Activated effector memory CD4-positive, alpha-beta T cell treated with anti-CD3 and anti-CD28 coated beads, Interleukin-2, amount 50 U/mL, for 16 hours (primary cell): ENCODE results near the gene BCL7C.
"Not testable (repeated sequence)": the region's sequence is repeated elsewhere in the genome, so short reads cannot be mapped to it uniquely, and the experiment has no call there.

Experiments used
- DNase-seq: peaks from one replicate; pipeline ENCODE4 v3.0.0-alpha.2; 2020

The BCL7C gene

GRCh38 chr16:30860729-30861128, 33.1 kb downstream of the BCL7C start:
- DNase-seq: not testable (repeated sequence)

GRCh38 chr16:30858829-30859423, 35.0 kb downstream of the BCL7C start:
- DNase-seq: no peak

- DNase-seq: no peak
Measured at GRCh38 chr16:30858111-30858495, 35.8 kb downstream of the BCL7C start.

GRCh38 chr16:30853758-30854157, 40.1 kb downstream of the BCL7C start:
- no peak for DNase-seq

GRCh38 chr16:30850246-30850645, 43.6 kb downstream of the BCL7C start:
- DNase-seq: no peak

GRCh38 chr16:30846649-30847402, 47.1 kb downstream of the BCL7C start:
- no peak for DNase-seq

DNA sequence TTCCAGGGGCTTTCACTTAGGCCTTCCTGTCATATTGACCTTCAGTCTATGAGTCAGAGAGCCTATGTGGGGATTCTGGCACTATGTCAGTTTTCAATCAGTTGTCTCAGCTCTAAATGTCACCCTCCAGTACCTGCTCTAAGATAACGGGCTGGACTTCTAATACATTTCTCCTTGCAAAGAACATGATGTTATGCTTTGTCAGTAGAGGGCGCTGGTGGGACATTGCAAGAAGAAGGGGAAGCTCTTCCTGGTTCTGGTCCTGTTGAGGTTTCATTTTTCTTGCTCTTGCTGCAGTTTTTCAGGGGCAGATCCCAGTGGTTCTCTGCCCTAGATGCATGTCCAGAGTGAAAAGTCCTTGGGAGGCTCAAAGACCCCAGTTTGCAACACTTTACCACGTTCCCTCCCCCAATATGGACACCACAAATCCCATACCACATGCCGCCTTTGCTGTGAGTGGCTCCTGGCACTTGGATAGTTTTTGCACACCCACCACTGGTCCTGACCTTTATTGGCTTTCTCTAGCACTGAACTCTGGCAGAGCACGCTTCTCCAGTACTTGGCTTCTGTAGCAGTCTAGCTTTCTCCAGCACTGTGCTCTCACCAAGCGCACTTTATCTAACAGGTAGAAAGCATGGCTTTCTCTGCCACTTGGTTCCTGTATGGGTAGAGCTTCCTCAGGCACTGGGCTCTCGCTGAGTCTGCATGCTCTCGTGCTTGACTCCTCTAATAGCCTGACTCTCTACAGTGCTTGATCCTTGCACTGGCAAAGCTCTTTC, 49.0 kb downstream of the BCL7C start:
- peak; percentile 83 for DNase-seq

DNA sequence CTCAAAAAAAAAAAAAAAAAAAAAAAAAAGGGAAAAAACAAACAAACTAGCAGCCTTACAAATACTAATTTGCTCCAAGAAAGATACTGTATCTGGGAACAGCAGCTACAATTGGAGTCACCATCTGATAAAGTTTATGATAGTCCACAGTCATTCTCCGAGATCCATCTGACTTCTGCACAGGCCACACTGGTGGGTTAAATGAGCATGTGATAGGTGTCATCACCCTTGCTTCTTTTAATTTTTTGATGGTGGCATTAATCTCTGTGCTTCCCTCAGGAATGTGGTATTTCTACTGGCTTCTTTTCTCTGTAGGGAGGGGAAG, 49.6 kb downstream of the BCL7C start:
- DNase-seq: no peak

DNA sequence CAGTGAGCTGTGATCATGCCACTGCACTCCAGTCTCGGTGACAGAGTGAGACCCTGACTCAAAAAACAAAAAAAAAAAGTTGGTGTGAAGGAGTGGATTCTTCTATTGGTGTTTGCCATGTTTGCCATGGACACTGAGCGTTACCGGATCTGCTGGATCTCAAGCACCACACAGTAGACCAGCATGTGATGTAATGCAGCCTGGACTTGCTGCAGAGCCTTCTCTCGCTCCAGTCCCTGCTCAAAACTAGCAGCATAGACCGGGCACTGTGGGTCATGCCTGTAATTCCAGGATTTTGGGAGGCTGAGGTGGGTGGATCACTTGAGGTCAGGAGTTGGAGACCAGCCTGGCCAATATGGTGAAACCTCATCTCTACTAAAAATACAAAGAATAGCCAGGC, 50.4 kb downstream of the BCL7C start:
- no peak for DNase-seq

DNA sequence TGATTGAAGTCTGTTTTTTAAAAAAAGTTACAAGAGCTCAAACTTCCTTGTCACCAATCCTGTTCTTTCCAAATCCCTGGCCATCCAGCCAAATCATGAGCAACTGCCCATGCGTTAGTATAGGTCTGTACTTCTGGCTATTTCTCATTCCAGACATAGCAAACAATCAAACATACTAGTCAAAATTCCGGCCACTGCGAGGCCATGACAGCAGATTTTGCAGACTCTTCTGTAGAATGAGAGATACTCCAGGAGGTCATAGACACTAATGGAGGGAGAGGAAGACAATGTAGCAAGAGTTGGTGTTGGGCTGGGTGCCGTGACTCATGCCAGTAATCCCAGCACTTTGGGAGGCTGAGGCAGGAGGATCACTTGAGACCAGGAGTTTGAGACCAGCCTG, 50.9 kb downstream of the BCL7C start:
- no peak for DNase-seq

DNA sequence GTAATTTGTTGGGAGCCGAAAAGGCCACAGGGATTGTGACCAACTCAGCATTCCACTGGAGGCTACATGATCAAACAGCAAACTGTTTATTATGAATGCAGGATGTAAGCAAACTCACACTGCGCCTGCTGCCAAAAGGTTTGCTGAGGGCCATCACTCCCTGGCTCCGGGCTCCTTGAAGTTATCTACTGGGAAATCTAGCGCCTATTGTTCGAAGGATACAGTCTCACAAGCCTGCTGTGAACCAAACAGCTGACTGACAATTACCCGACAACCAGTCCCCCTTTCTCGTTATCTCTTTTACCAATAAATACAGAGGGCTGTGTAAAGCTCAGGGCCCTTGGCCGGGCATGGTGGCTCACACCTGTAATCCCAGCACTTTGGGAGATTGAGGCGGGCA, 52.5 kb downstream of the BCL7C start:
- no peak for DNase-seq

GRCh38 chr16:30840611-30841010, 53.3 kb downstream of the BCL7C start:
- DNase-seq: no peak

DNA sequence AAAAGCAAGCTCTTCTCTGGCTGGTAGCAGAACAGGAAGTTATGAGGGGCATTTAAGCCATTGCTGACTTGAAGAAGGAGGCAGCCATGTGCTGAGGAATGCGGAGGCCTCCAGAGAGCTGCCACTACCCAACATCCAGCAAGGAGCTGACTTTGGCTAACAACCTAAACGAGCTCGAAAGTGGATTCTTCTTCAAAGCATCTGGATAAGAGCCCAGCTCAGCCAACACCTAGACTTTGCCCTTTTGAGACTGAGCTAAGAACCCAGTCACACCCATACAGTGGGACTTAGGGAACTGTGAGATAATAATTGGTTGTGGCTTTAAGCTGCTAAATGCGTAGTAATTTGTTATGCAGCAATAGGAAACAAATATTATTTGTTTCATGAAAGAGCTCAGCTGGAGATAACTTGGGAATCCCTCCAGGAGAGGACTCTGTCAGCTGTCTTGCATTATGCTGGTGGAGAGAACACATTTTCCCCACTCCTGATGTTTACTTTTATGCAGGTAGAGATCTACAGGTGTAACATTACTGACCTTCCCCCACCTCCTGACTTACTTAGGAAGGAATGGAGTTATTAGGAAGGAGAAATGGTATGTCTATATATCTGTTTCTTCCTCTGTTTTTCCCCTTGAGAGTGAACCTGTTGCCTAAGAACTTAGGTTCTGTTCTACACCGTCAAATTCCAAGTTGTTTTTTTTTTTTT, 54.2 kb downstream of the BCL7C start:
- DNase-seq: no peak

- no peak for DNase-seq
Measured at GRCh38 chr16:30838876-30839471, 54.9 kb downstream of the BCL7C start.

- no peak for DNase-seq
Measured at GRCh38 chr16:30837904-30838303, 56.0 kb downstream of the BCL7C start.
